Esophagus muscularis mucosa (tissue), 3 donors: ENCODE measurements around the gene CPS1.

Source experiments
- POLR2A ChIP-seq: fragments of 450-650 bp; IDR thresholded peaks from one replicate; pipeline ENCODE4 v1.6.1; 2017; ENCODE audit warnings: antibody characterized with exemption, moderate library complexity, mild to moderate bottlenecking, low read depth
- TF ChIP-seq, protein P1 (sequence below), 3 experiments: fragments of 200-600 bp in 2 of 3; fragments of 450-650 bp in 1 of 3; sonication (generic) in 2 of 3; IDR thresholded peaks; one replicate each; pipeline ENCODE4 v1.5.1; 2017 to 2019; ENCODE audit warnings: antibody characterized with exemption in 3 of 3, mild to moderate bottlenecking in 2 of 3, moderate library complexity in 1 of 3

DNA sequence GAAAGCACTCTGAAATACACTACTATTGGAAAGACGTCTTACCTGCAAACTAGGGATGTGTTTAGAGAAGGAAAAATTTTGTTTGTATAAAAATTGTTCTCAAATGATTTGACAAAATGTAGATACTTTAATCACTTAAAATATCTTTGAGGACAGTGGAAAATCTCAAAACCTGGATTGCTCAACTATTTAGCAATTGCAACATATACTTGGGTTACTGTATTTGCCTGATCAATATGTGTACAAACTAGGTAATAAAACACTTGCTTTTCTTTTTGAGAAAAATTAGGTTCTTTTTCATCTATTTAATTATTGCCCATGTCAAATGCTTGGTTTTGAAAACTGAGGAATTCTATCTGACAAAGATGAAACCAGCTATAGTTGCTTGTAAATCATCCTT is 60.9 kb downstream of the CPS1 start:
- TF ChIP-seq, protein P1, sequence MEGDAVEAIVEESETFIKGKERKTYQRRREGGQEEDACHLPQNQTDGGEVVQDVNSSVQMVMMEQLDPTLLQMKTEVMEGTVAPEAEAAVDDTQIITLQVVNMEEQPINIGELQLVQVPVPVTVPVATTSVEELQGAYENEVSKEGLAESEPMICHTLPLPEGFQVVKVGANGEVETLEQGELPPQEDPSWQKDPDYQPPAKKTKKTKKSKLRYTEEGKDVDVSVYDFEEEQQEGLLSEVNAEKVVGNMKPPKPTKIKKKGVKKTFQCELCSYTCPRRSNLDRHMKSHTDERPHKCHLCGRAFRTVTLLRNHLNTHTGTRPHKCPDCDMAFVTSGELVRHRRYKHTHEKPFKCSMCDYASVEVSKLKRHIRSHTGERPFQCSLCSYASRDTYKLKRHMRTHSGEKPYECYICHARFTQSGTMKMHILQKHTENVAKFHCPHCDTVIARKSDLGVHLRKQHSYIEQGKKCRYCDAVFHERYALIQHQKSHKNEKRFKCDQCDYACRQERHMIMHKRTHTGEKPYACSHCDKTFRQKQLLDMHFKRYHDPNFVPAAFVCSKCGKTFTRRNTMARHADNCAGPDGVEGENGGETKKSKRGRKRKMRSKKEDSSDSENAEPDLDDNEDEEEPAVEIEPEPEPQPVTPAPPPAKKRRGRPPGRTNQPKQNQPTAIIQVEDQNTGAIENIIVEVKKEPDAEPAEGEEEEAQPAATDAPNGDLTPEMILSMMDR (IDR thresholded peaks at IDR 0.05) = no peak
- TF ChIP-seq POLR2A = no peak
